Left lung (tissue), 10 donors: ENCODE measurements around the gene LNX1. TPM values are rescaled to one million over a fixed set of nuclear protein-coding genes. Genes with fewer than 3 reads are reported as not detected.

Experiments used
- ATAC-seq: fragments of 200-7000 bp; cut with Tn5 transposase; one replicate; pipeline ENCODE4 v1.9.1; 2020; ENCODE audit warnings: moderate library complexity
- DNase-seq, 4 donors: peaks; one replicate each; pipeline ENCODE4 v3.0.0-alpha.2; 2013 to 2020
- H3K27ac ChIP-seq, 2 donors: fragments of 200-600 bp; sonication (generic) in 1 of 2; one replicate each; pipeline versions ENCODE4 v1.5.0 to v1.8.0; 2020 to 2021
- H3K27me3 ChIP-seq, 2 donors: fragments of 200-600 bp; sonication (generic) in 1 of 2; one replicate each; pipeline versions ENCODE4 v1.5.0 to v1.8.0; 2020 to 2021
- H3K36me3 ChIP-seq, 2 donors: fragments of 200-600 bp; sonication (generic) in 1 of 2; one replicate each; pipeline versions ENCODE4 v1.5.0 to v1.8.0; 2020 to 2021
- H3K4me1 ChIP-seq, 2 donors: fragments of 200-600 bp; one replicate each; pipeline ENCODE4 v1.8.0; 2021
- H3K4me3 ChIP-seq, 2 donors: fragments of 200-600 bp; sonication (generic) in 1 of 2; one replicate each; pipeline versions ENCODE4 v1.5.0 to v1.8.0; 2020 to 2021; ENCODE audit warnings: mild to moderate bottlenecking in 1 of 2
- H3K9me3 ChIP-seq, 2 donors: fragments of 200-600 bp; sonication (generic) in 1 of 2; one replicate each; pipeline versions ENCODE4 v1.5.0 to v1.8.0; 2020 to 2021
- CTCF ChIP-seq, 2 donors: fragments of 200-600 bp; sonication (generic) in 1 of 2; IDR thresholded peaks; one replicate each; pipeline versions ENCODE4 v1.5.0 to v1.8.0; 2021; ENCODE audit warnings: antibody characterized with exemption in 2 of 2
- intact Hi-C, 2 donors: fragments of 100-400 bp; cut with DNase I; formaldehyde crosslinking; loops; one replicate each; pipeline versions ENCODE4 v1.11.2 to v1.14.2; 2022
- polyA plus RNA-seq, 6 donors: library from polyadenylated mRNA; unstranded; fragments of 120-200 nt; gene quantifications; one replicate each; pipeline ENCODE4 v1.2.1, GENCODE V29; 2013; ENCODE audit not compliant: insufficient read length in 6 of 6
- total RNA-seq, 2 donors: library from RNA; stranded (reverse); fragmentation: NEBNext Ultra II Directional; extraction: Animal tissue kit (Norgen Biotek cat#: 25700); gene quantifications; one replicate each; pipeline ENCODE4 v1.2.1, GENCODE V29; 2021
- donor health status: DM: no; HTN: yes; CAD: no.
- donor health status: DM: no; HTN: no; CAD: no.

LNX1 gene
- total and polyA plus RNA-seq, 8 donors = 2.5 to 4.4 (median 3.6) TPM

GRCh38 chr4:53520116-53520515, 71.2 kb downstream of the LNX1 start:
- no peak for TF ChIP-seq CTCF (IDR thresholded peaks at IDR 0.05)
- ATAC-seq (no peak), DNase-seq (no peak)
- Histone ChIP-seq H3K27me3 (no peaks in the 10 kb centered on the region), H3K36me3 (no peaks in the 10 kb centered on the region), H3K9me3 (no peaks in the 10 kb centered on the region), H3K4me3 (no peak overlapping the region), H3K4me1 (no peaks in the 10 kb centered on the region), H3K27ac (no peak overlapping the region)
- intact Hi-C loops = no loop called here

GRCh38 chr4:53518807-53519206, 72.5 kb downstream of the LNX1 start:
- TF ChIP-seq CTCF (IDR thresholded peaks at IDR 0.05) = no peak
- H3K4me1 ChIP-seq = no peaks in the 10 kb centered on the region

GRCh38 chr4:53515076-53515475, 76.2 kb downstream of the LNX1 start:
- no peaks in the 10 kb centered on the region for H3K9me3 ChIP-seq
- ATAC-seq (no peak), DNase-seq (no peak)
- no peak for TF ChIP-seq CTCF (IDR thresholded peaks at IDR 0.05)
- no peaks in the 10 kb centered on the region for H3K36me3 ChIP-seq
- H3K27ac ChIP-seq = no peak overlapping the region
- H3K27me3 ChIP-seq = no peaks in the 10 kb centered on the region
- H3K4me1 ChIP-seq = no peaks in the 10 kb centered on the region
- intact Hi-C loops = no loop called here
- no peak overlapping the region for H3K4me3 ChIP-seq

More at GRCh38 chr4:53518807-53519206, 72.5 kb downstream of the LNX1 start:
- no peak overlapping the region for H3K4me3 ChIP-seq
- H3K27me3 ChIP-seq = no peaks in the 10 kb centered on the region
- intact Hi-C loops = no loop called here
- no peak for DNase-seq
- no peak overlapping the region for H3K27ac ChIP-seq
- no peaks in the 10 kb centered on the region for H3K9me3 ChIP-seq
- H3K36me3 ChIP-seq = no peaks in the 10 kb centered on the region
- no peak for ATAC-seq

GRCh38 chr4:53514509-53514908, 76.8 kb downstream of the LNX1 start:
- H3K27ac ChIP-seq = no peak overlapping the region
- no peaks in the 10 kb centered on the region for H3K4me1 ChIP-seq
- TF ChIP-seq CTCF (IDR thresholded peaks at IDR 0.05) = no peak
- H3K4me3 ChIP-seq = no peak overlapping the region
- H3K36me3 ChIP-seq = no peaks in the 10 kb centered on the region
- ATAC-seq (no peak), DNase-seq (no peak)
- no peaks in the 10 kb centered on the region for H3K9me3 ChIP-seq
- H3K27me3 ChIP-seq = no peaks in the 10 kb centered on the region
- intact Hi-C loops = no loop called here

GRCh38 chr4:53512608-53513007, 78.7 kb downstream of the LNX1 start:
- no peak overlapping the region for H3K4me3 ChIP-seq
- no peaks in the 10 kb centered on the region for H3K27me3 ChIP-seq
- intact Hi-C loops = no loop called here
- H3K36me3 ChIP-seq = no peaks in the 10 kb centered on the region
- H3K27ac ChIP-seq = no peak overlapping the region
- no peak for DNase-seq
- no peaks in the 10 kb centered on the region for H3K9me3 ChIP-seq
- no peak for TF ChIP-seq CTCF (IDR thresholded peaks at IDR 0.05)
- ATAC-seq = no peak
- H3K4me1 ChIP-seq = peaks cover 0 to 5% of the 10 kb centered on the region in 2 donors
